Prostate gland (tissue), 2 donors: ENCODE measurements around the gene FAM83G. TPM values are rescaled to one million over a fixed set of nuclear protein-coding genes. Genes with fewer than 3 reads are reported as not detected.
"Not testable (repeated sequence)": the region's sequence is repeated elsewhere in the genome, so short reads cannot be mapped to it uniquely, and the experiment has no call there.

Experiments used
- DNase-seq: peaks from one replicate; pipeline ENCODE4 v3.0.0-alpha.2; 2019; ENCODE audit warnings: low spot score
- H3K27ac ChIP-seq, 2 donors: fragments of 200-600 bp; sonication (generic); 2 replicates each; pipeline ENCODE4 v1.5.1; 2017 to 2019
- H3K27me3 ChIP-seq: fragments of 200-600 bp; sonication (generic); replicated peaks from 2 replicates; pipeline ENCODE4 v1.5.1; 2019; ENCODE audit not compliant: insufficient read depth
- H3K36me3 ChIP-seq, 2 donors: fragments of 200-600 bp; sonication (generic); 1 replicate in 1 of 2; 2 replicates in 1 of 2; pipeline versions ENCODE4 v1.5.1 to v1.8.1; 2017 to 2019
- H3K4me1 ChIP-seq: fragments of 200-600 bp; sonication (generic); replicated peaks from 2 replicates; pipeline ENCODE4 v1.5.1; 2019
- H3K4me3 ChIP-seq, 2 donors: fragments of 200-600 bp; sonication (generic); 2 replicates each; pipeline ENCODE4 v1.5.1; 2017 to 2019
- H3K9me3 ChIP-seq: fragments of 200-600 bp; sonication (generic); 2 replicates; pipeline ENCODE4 v1.5.1; 2017
- POLR2A ChIP-seq: fragments of 450-650 bp; IDR thresholded peaks from one replicate; pipeline ENCODE4 v1.6.1; 2016; ENCODE audit warnings: antibody characterized with exemption, mild to moderate bottlenecking
- POLR2AphosphoS5 ChIP-seq: sonication (generic); formaldehyde crosslinking; IDR thresholded peaks from one replicate; pipeline ENCODE4 v1.6.1; 2017; ENCODE audit warnings: antibody characterized with exemption
- WGBS: methylation state at CpG from one replicate; pipeline ENCODE4 v1.1.5; 2018; 5-methylcytosine and 5-hydroxymethylcytosine counted together
- intact Hi-C: fragments of 100-400 bp; cut with DNase I; formaldehyde crosslinking; loops from one replicate; pipeline ENCODE4 v1.14.2; 2022
- total RNA-seq, 2 donors: library from RNA; depleted of rRNA; stranded (reverse); fragments of >200 nt; gene quantifications; one replicate each; pipeline ENCODE4 v1.1.0, GENCODE V29; 2016
- TF ChIP-seq, protein P1 (sequence below), 4 experiments: fragments of 200-600 bp in 2 of 4; fragments of 450-650 bp in 2 of 4; sonication (generic) in 2 of 4; IDR thresholded peaks; 1 replicate in 3 of 4; 2 replicates in 1 of 4; pipeline ENCODE4 v1.5.1; 2016 to 2019; ENCODE audit warnings: antibody characterized with exemption in 4 of 4, mild to moderate bottlenecking in 2 of 4, moderate library complexity in 2 of 4

Gene FAM83G
- total RNA-seq, 2 donors from 2014 or later = 7.3 to 9.5 TPM

GRCh38 chr17:19023209-19023999, 18.8 kb upstream of the FAM83G start:
- H3K36me3 ChIP-seq = no peaks in the 10 kb centered on the region
- no peak overlapping the region for H3K4me3 ChIP-seq
- no peaks in the 10 kb centered on the region for H3K9me3 ChIP-seq
- H3K4me1 ChIP-seq = no peaks in the 10 kb centered on the region
- H3K27me3 ChIP-seq = no peaks in the 10 kb centered on the region
- H3K27ac ChIP-seq = no peak overlapping the region
- TF ChIP-seq, protein P1, sequence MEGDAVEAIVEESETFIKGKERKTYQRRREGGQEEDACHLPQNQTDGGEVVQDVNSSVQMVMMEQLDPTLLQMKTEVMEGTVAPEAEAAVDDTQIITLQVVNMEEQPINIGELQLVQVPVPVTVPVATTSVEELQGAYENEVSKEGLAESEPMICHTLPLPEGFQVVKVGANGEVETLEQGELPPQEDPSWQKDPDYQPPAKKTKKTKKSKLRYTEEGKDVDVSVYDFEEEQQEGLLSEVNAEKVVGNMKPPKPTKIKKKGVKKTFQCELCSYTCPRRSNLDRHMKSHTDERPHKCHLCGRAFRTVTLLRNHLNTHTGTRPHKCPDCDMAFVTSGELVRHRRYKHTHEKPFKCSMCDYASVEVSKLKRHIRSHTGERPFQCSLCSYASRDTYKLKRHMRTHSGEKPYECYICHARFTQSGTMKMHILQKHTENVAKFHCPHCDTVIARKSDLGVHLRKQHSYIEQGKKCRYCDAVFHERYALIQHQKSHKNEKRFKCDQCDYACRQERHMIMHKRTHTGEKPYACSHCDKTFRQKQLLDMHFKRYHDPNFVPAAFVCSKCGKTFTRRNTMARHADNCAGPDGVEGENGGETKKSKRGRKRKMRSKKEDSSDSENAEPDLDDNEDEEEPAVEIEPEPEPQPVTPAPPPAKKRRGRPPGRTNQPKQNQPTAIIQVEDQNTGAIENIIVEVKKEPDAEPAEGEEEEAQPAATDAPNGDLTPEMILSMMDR (IDR thresholded peaks at IDR 0.05) = no peak
- no peak for TF ChIP-seq POLR2AphosphoS5
- TF ChIP-seq POLR2A = no peak
- WGBS = 92% methylated on average over 8 of the region's 9 CpGs
- DNase-seq = no peak
- intact Hi-C loops = no loop called here

DNA sequence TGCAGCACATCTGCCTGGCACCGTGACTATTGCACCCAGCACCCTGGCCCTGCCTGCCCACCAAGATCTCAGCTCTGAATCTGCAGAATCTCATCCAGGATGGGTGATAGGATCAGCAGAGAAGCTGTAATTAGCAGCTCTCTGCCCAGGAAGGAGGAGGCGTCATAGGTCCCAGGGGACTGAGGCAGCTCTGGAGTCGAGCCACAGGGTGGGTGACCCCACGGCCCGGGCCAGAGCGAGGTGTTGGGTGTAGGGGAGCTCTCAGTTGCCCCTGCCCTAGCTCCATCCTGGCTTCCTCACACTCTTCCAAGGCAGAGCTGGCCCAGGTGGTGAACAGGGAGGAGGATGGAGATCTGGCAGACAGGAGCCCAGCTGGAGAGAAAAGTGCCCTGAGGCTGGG, 18.2 kb upstream of the FAM83G start:
- Histone ChIP-seq H3K27ac (no peak overlapping the region), H3K4me3 (no peak overlapping the region), H3K4me1 (no peaks in the 10 kb centered on the region), H3K9me3 (no peaks in the 10 kb centered on the region), H3K36me3 (no peaks in the 10 kb centered on the region), H3K27me3 (no peaks in the 10 kb centered on the region)
- no peak for DNase-seq
- WGBS = 96% methylated on average over 6 of the region's 6 CpGs
- intact Hi-C loops = no loop called here
- TF ChIP-seq, protein P1 (IDR thresholded peaks at IDR 0.05) = no peak
- TF ChIP-seq POLR2AphosphoS5 (no peak), POLR2A (no peak)

GRCh38 chr17:19022128-19022527, 17.6 kb upstream of the FAM83G start:
- Histone ChIP-seq H3K4me1 (no peaks in the 10 kb centered on the region), H3K9me3 (no peaks in the 10 kb centered on the region), H3K36me3 (no peaks in the 10 kb centered on the region), H3K27ac (no peak overlapping the region), H3K4me3 (no peak overlapping the region), H3K27me3 (no peaks in the 10 kb centered on the region)
- TF ChIP-seq, protein P1 (IDR thresholded peaks at IDR 0.05) = no peak
- TF ChIP-seq POLR2AphosphoS5 = no peak
- no peak for TF ChIP-seq POLR2A
- DNase-seq = no peak
- 94% methylated on average over 5 of the region's 5 CpGs for WGBS
- intact Hi-C loops = no loop called here

DNA sequence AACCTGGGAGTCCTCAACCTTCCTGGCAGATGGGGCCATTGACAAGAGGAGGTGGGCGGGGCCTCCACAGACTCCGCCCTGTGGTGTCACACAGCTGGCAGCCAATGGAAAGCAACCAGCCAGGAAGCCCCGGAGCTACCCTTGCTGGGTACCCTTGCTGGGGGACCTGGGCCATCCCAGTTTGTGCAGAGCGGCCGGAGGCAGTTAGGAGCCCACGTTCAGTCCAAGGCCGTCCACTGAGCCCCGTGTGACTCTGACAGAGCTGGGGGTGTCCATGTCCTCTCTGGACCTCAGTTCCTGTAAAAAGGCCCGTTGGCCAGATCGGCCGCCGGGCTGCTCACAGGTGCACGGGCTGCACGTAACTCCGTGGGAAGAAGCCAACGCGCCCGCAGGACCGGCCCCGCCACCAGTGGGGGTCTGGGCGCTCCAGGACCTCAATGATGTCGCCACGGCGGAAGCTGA, 17.1 kb upstream of the FAM83G start:
- no peak overlapping the region for H3K27ac ChIP-seq
- no peaks in the 10 kb centered on the region for H3K27me3 ChIP-seq
- TF ChIP-seq, protein P1 (IDR thresholded peaks at IDR 0.05) = no peak
- intact Hi-C loops = no loop called here
- 92% methylated on average over 4 of the region's 24 CpGs for WGBS
- DNase-seq = no peak
- no peaks in the 10 kb centered on the region for H3K4me1 ChIP-seq
- H3K4me3 ChIP-seq = no peak overlapping the region
- no peaks in the 10 kb centered on the region for H3K9me3 ChIP-seq
- H3K36me3 ChIP-seq = no peaks in the 10 kb centered on the region

- DNase-seq, H3K4me1 ChIP-seq, H3K9me3 ChIP-seq, H3K27ac ChIP-seq, H3K36me3 ChIP-seq, H3K4me3 ChIP-seq, H3K27me3 ChIP-seq, intact Hi-C loops: not testable (repeated sequence)
- 87% methylated on average over 7 of the region's 7 CpGs for WGBS
Measured at GRCh38 chr17:19021011-19021621, 16.6 kb upstream of the FAM83G start.
